Activated naive CD4-positive, alpha-beta T cell treated with anti-CD3 and anti-CD28 coated beads for 36 hours (primary cell): ENCODE measurements around the gene PCED1B. TPM values are rescaled to one million over a fixed set of nuclear protein-coding genes. Genes with fewer than 3 reads are reported as not detected.
"Not testable (repeated sequence)": the region's sequence is repeated elsewhere in the genome, so short reads cannot be mapped to it uniquely, and the experiment has no call there.

Source experiments
- CTCF ChIA-PET: fragments of 350-600 bp; sonication (Branson Sonifier 250); formaldehyde crosslinking; loops from one replicate; lab custom pipeline; 2021; ENCODE audit warnings: antibody characterized with exemption; lab: Charles Lee
- DNase-seq: peaks from one replicate; pipeline ENCODE4 v3.0.0-alpha.2; 2020
- H3K27ac Mint-ChIP-seq: one replicate; pipeline ENCODE4 v1.8.0; 2021; ENCODE audit warnings: mild to moderate bottlenecking, mixed read lengths
- H3K27me3 Mint-ChIP-seq: one replicate; pipeline ENCODE4 v1.8.0; 2021; ENCODE audit warnings: low read depth, mixed read lengths
- H3K36me3 Mint-ChIP-seq: one replicate; pipeline ENCODE4 v1.8.0; 2021; ENCODE audit warnings: low read depth, mixed read lengths
- H3K4me1 Mint-ChIP-seq: one replicate; pipeline ENCODE4 v1.8.0; 2021; ENCODE audit warnings: low read depth, mixed read lengths
- H3K4me3 Mint-ChIP-seq: one replicate; pipeline ENCODE4 v1.8.0; 2021; ENCODE audit warnings: mild to moderate bottlenecking, moderate library complexity, mixed read lengths
- H3K9me3 Mint-ChIP-seq: one replicate; pipeline ENCODE4 v1.8.0; 2021; ENCODE audit warnings: mixed read lengths
- intact Hi-C: fragments of 100-400 bp; cut with micrococcal nuclease; formaldehyde crosslinking; loops from one replicate; pipeline ENCODE4 v1.15.1; 2023
- microRNA-seq: library from miRNA; unstranded; fragments of <30 nt; microRNA quantifications from one replicate; pipeline ENCODE4 v1.2.0, GENCODE V29; 2022; ENCODE audit warnings: borderline microRNAs expressed, borderline replicate concordance
- total RNA-seq, 2 experiments: library from RNA; stranded (reverse); gene quantifications; one replicate each; pipeline ENCODE4 v1.2.3, GENCODE V29; 2021

Gene PCED1B
- total RNA-seq, 2 experiments from 2014 or later, result 138 to 143 TPM

DNA sequence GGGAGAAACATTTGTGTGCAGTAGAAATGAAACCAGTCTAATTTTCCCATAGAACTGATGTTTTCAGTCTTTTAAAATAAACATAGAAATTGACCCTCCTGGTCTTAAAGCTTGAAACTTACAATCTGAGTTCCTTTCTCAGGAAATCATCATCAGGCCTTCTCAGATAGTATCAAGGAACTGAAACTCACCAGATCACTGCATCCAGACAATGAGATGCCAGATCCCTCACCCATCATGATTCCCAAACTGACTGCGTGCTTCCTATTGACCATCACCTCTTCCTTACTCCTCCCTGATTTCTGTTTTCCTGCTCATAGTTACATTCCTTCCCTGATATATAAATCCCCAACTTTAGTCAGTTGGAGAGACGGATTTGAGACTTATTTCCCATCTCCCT is 195.3 kb downstream of the PCED1B start:
- CTCF ChIA-PET, result interaction anchor here (1.2 kb wide), 1 partner anchor 121 kb away, joined by 8 read pairs; no protein-coding TSS in a partner anchor
- no peak for DNase-seq
- H3K9me3 Mint-ChIP-seq, result no peaks in the 10 kb centered on the region
- H3K36me3 Mint-ChIP-seq, result no peaks in the 10 kb centered on the region
- intact Hi-C loops, result loop anchor here (5.0 to 10.0 kb wide), 3 partner anchors 37 to 900 kb away; partner anchors contain the start of gene SLC38A2
- H3K4me3 Mint-ChIP-seq, result no peak overlapping the region
- peak overlapping the region; percentile 4 for H3K27ac Mint-ChIP-seq
- peaks cover 86% of the 10 kb centered on the region for H3K4me1 Mint-ChIP-seq
- no peaks in the 10 kb centered on the region for H3K27me3 Mint-ChIP-seq

DNA sequence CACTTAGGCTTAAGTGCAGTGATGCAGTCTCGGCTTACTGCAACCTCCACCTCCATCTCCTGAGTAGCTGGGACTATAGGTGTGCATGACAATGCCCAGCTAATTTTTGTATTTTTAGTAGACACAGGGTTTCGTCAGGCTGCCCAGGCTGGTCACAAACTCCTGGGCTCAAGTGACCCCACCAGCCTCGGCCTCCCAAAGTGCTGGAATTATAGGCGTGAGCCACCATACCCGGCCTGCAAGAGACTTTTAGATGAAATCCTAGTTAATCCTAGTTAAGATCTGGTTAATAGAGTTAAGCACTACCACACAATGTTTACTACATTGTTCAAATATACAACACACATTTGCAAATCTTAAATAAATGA is 196.8 kb downstream of the PCED1B start:
- H3K27ac Mint-ChIP-seq, result peak overlapping the region; percentile 88
- intact Hi-C loops, result loop anchor here (1.0 to 10.0 kb wide), 6 partner anchors 31 to 901 kb away; partner anchors contain the start of gene SLC38A2
- H3K9me3 Mint-ChIP-seq, result no peaks in the 10 kb centered on the region
- CTCF ChIA-PET, result interaction anchor here (0.6 to 2.3 kb wide), 8 partner anchors 10 to 136 kb away, joined by 3 to 12 read pairs (median 4); no protein-coding TSS in a partner anchor
- H3K4me1 Mint-ChIP-seq, result peaks cover 85% of the 10 kb centered on the region
- no peak for DNase-seq
- H3K27me3 Mint-ChIP-seq, result no peaks in the 10 kb centered on the region
- no peaks in the 10 kb centered on the region for H3K36me3 Mint-ChIP-seq
- peak overlapping the region; percentile 30 for H3K4me3 Mint-ChIP-seq

DNA sequence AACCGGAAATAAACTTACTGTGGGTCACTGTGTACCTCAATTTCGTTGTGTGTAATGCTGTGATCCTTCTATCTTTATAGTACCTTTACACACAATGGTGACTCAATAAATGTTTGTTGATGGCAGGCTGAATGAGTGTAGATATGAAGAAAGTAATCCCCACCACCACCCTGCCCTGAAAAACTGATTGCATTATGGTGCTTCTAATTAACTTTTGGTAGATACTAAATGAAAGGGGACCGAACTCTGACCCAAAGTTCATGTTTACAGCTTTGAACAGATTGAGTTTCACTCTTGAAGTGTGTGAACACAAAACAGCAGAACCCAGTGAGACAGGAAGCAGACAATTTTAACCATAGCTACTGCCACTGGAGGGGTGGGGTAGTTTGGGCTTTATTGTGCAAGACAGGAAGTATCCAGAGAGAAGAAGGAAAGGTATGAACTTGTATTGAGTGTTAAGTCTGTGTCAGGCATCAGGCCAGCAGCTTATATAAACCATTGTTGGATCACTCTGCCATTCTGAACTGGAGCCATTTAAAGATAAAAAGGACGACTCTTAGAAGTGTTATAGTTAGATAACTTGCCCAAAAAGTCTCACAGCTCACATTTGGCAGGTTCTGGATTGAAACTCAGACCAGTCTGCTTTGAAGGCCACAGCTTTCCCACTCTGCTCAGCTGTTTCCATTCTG is 197.3 kb downstream of the PCED1B start:
- H3K9me3 Mint-ChIP-seq, result no peaks in the 10 kb centered on the region
- H3K4me1 Mint-ChIP-seq, result peaks cover 86% of the 10 kb centered on the region
- CTCF ChIA-PET, result interaction anchor here (0.6 to 2.3 kb wide), 8 partner anchors 11 to 136 kb away, joined by 3 to 12 read pairs (median 3); no protein-coding TSS in a partner anchor
- H3K27ac Mint-ChIP-seq, result peak overlapping the region; percentile 88
- H3K4me3 Mint-ChIP-seq, result peak overlapping the region; percentile 30
- no peaks in the 10 kb centered on the region for H3K27me3 Mint-ChIP-seq
- H3K36me3 Mint-ChIP-seq, result no peaks in the 10 kb centered on the region
- peak; percentile 78 for DNase-seq
- intact Hi-C loops, result loop anchor here (1.0 to 10.0 kb wide), 6 partner anchors 30 to 902 kb away; partner anchors contain the start of gene SLC38A2

DNA sequence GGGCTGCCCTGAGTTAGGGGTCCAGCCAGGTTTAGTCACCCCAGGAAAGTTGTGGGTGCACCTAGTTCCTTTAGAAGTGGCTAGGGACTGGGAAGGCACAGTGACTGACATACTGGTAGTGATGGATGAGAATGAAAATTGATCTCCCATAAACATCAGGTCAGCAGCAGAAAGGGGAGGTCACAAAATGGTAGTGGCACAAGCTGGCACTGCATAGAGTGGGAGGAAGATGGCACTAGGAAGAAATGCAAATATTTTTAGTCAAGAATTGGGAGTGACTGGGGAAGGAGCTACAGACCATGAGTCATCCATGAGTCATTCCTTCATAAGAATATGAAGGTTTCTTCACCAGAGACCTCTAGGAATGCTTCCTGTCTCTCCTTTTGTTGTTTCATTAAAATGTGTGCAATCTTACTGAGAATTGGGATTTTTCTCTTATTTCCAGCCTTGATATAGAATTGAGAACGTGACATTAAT is 198.6 kb downstream of the PCED1B start:
- intact Hi-C loops, result loop anchor here (1.0 to 10.0 kb wide), 7 partner anchors 8 to 903 kb away; partner anchors contain the start of gene SLC38A2
- Mint-ChIP-seq H3K4me3 (no peak overlapping the region), H3K27ac (peak overlapping the region; percentile 88), H3K4me1 (peaks cover 85% of the 10 kb centered on the region), H3K9me3 (no peaks in the 10 kb centered on the region), H3K36me3 (no peaks in the 10 kb centered on the region), H3K27me3 (no peaks in the 10 kb centered on the region)
- CTCF ChIA-PET, result interaction anchor here (0.6 kb wide), 3 partner anchors 21 to 66 kb away, joined by 3 to 4 read pairs (median 3); no protein-coding TSS in a partner anchor
- peak; percentile 46 for DNase-seq

DNA sequence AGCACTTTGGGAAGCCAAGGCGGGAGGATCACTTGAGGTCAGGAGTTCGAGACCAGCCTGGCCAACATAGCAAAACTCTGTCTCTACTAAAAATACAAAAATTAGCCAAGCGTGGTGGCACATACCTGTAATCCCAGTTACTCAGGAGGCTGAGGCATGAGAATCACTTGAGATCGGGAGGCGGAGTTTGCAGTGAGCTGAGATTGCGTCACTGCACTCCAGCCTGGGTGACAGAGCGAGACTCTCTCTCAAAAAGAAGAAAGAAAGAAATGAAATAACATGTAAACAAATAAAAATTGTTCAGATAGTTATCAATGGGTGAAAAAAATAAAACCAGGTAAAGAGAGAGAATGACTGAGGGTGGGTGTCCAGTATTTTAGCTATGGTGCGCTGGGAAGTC is 200.3 kb downstream of the PCED1B start:
- H3K27me3 Mint-ChIP-seq, CTCF ChIA-PET, H3K4me3 Mint-ChIP-seq, DNase-seq, H3K36me3 Mint-ChIP-seq, H3K27ac Mint-ChIP-seq, H3K9me3 Mint-ChIP-seq: not testable (repeated sequence)
- intact Hi-C loops, result loop anchor here (10.0 kb wide), 2 partner anchors 825 to 905 kb away; partner anchors contain the start of gene SLC38A2
- H3K4me1 Mint-ChIP-seq, result peaks cover 76% of the 10 kb centered on the region

DNA sequence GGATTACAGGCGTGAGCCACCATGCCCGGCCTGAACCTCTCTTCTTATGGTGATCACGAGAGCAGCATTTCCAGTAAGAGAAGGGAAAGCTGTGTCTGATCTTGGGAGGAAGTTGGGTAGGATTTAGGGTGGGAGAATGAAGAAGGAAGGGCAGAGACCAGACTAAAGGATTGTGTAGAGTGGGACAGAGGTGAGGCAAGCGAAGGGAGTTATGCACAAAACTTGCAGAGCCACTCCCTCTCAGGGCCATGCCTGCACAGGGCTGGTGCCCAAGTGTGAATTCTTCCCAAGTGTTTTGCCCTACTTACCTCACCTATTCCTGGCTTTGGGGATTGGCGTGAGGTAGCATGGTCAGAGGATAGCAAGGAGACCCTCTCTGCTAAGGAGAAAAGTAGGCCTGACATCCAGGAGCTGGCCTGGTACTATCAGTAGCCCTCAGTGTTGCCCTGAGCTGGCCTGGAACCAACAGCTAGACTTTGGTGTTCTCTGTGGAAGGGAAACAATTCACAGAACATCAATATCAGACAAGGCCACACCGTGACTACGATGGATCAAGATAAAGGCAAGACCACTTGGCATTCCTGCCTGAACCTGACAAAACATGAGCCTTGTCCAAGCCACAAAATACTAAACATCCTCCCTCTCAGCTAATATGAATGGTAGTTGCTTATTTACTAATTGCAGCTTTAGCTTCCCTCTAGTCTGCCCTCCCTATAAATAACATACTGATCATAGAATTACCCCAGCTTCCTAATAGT is 201.3 kb downstream of the PCED1B start:
- Mint-ChIP-seq H3K4me1 (peaks cover 67% of the 10 kb centered on the region), H3K27me3 (no peaks in the 10 kb centered on the region), H3K27ac (peak overlapping the region; percentile 56), H3K9me3 (no peaks in the 10 kb centered on the region), H3K36me3 (no peaks in the 10 kb centered on the region), H3K4me3 (no peak overlapping the region)
- CTCF ChIA-PET, result interaction anchor here (1.9 to 2.4 kb wide), 3 partner anchors 8 to 117 kb away, joined by 6 to 10 read pairs (median 10); no protein-coding TSS in a partner anchor
- intact Hi-C loops, result no loop called here
- no peak for DNase-seq

DNA sequence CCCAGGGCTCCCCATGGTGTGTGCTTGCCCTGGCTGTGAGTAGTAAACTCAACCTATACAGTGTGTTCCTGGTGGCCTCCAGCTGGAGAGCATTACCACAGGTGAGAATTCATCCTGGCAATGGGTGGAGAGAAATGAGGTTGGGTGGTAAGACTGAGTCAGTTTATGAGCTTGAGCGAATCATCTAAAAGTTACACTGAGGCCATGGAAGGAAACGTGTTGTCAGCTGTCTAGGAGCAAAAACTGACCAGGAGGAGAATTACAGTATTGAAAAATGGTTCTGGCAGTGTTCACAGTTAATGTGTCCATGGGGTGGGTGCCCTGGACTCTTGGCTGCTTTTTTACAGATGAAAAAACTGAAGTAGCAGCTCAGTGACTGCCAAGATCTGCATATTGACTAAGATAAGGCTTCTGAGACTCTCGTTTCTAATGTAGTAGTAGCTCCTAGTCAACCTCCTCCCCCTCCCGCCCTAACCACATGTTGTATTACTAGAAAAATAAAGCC is 202.3 kb downstream of the PCED1B start:
- H3K27ac Mint-ChIP-seq, result peak overlapping the region; percentile 59
- no peaks in the 10 kb centered on the region for H3K9me3 Mint-ChIP-seq
- peak; percentile 76 for DNase-seq
- H3K27me3 Mint-ChIP-seq, result no peaks in the 10 kb centered on the region
- H3K4me3 Mint-ChIP-seq, result no peak overlapping the region
- H3K4me1 Mint-ChIP-seq, result peaks cover 64% of the 10 kb centered on the region
- H3K36me3 Mint-ChIP-seq, result no peaks in the 10 kb centered on the region
- CTCF ChIA-PET, result interaction anchor here (0.5 to 2.4 kb wide), 8 partner anchors 9 to 116 kb away, joined by 3 to 10 read pairs (median 4); no protein-coding TSS in a partner anchor
- intact Hi-C loops, result no loop called here

DNA sequence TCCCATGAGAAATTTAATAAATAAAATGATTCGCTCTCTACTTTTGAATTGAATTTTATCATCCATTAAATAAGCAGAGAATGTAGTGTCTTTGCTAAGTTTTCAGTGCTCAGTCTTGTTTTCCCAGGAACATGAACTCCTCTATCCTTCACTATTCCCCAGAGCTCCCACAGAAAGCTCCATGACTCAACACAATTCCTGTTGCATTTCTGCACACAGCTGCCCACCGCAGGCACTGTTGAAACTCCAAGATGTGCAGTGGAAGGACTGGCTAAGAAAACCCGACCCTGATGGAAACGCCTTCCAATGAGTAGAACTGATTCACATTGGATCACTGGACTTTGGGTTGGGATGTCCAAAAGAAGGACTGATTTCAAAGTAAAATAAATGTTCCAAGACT is 202.8 kb downstream of the PCED1B start:
- Mint-ChIP-seq H3K4me1 (peaks cover 60% of the 10 kb centered on the region), H3K4me3 (no peak overlapping the region), H3K36me3 (no peaks in the 10 kb centered on the region), H3K9me3 (no peaks in the 10 kb centered on the region), H3K27me3 (no peaks in the 10 kb centered on the region), H3K27ac (peak overlapping the region; percentile 76)
- CTCF ChIA-PET, result interaction anchor here (0.6 to 2.4 kb wide), 7 partner anchors 10 to 116 kb away, joined by 3 to 10 read pairs (median 4); no protein-coding TSS in a partner anchor
- intact Hi-C loops, result no loop called here
- DNase-seq, result no peak

Small RNA genes lying within 50 kb of the gene (microRNA-seq; reads per million reads assigned to microRNA genes)
- not detected for gene MIR4698

Other genes starting within 250 kb of the PCED1B start
- 10 to 100 TPM; 19.2 to 19.6 TPM for gene AMIGO2, start 338 bp downstream of the PCED1B start, total RNA-seq